Astrocyte (in vitro differentiated cells and primary cell): ENCODE measurements around the gene CAMK2B.

Experiments used
- EZH2 ChIP-seq: IDR thresholded peaks from 2 replicates; pipeline ENCODE4 v1.6.1; 2012; ENCODE audit warnings: mild to moderate bottlenecking, low read length, inconsistent platforms; ENCODE audit not compliant: insufficient read depth
- TF ChIP-seq, protein P1 (sequence below): IDR thresholded peaks from 2 replicates; pipeline ENCODE4 v1.5.1; 2011; ENCODE audit warnings: low read depth, mild to moderate bottlenecking, inconsistent platforms, low read length, moderate library complexity; ENCODE audit not compliant: insufficient read depth

DNA sequence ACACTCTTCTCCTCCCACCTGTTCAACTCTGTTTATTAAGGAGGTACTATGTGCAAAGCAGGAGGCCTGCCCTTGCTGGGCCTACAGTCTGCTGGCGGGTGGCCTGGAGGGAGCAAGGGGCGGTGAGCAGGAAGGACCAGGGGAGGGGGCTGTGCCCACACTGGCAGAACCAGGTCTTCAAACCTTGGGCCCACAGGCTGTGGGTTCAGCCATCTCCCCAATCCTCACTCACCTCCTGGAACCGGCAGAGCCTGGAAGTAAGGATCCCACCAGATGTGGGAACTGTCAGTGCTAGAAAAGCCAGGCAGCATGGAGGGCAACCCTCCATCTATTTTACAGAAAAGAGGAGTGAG lies 50.8 kb downstream of the CAMK2B start:
- no peak for TF ChIP-seq EZH2
- TF ChIP-seq, protein P1, sequence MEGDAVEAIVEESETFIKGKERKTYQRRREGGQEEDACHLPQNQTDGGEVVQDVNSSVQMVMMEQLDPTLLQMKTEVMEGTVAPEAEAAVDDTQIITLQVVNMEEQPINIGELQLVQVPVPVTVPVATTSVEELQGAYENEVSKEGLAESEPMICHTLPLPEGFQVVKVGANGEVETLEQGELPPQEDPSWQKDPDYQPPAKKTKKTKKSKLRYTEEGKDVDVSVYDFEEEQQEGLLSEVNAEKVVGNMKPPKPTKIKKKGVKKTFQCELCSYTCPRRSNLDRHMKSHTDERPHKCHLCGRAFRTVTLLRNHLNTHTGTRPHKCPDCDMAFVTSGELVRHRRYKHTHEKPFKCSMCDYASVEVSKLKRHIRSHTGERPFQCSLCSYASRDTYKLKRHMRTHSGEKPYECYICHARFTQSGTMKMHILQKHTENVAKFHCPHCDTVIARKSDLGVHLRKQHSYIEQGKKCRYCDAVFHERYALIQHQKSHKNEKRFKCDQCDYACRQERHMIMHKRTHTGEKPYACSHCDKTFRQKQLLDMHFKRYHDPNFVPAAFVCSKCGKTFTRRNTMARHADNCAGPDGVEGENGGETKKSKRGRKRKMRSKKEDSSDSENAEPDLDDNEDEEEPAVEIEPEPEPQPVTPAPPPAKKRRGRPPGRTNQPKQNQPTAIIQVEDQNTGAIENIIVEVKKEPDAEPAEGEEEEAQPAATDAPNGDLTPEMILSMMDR: no peak
